ENCODE results near the gene UBE2D2.

DNA sequence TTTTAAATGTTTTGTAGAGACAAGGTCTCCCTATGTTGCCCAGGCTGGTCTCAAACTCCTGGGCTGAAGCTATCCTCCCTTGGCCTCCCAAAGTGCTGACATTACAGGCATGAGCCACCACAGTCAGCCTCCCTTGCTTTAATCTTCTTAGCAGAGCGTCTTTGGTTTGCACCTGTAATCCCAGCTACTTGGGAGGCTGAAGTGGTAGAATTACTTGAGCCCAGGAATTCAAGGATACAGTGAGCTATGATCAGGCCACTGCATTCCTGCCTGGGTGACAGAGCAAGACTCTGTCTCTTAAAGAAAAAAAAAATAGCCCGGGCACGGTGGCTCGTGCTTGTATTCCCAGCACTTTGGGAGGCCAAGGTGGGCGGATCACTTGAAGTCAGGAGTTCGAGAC is 27.8 kb downstream of the UBE2D2 start:
- TF ChIP-seq, protein P1, sequence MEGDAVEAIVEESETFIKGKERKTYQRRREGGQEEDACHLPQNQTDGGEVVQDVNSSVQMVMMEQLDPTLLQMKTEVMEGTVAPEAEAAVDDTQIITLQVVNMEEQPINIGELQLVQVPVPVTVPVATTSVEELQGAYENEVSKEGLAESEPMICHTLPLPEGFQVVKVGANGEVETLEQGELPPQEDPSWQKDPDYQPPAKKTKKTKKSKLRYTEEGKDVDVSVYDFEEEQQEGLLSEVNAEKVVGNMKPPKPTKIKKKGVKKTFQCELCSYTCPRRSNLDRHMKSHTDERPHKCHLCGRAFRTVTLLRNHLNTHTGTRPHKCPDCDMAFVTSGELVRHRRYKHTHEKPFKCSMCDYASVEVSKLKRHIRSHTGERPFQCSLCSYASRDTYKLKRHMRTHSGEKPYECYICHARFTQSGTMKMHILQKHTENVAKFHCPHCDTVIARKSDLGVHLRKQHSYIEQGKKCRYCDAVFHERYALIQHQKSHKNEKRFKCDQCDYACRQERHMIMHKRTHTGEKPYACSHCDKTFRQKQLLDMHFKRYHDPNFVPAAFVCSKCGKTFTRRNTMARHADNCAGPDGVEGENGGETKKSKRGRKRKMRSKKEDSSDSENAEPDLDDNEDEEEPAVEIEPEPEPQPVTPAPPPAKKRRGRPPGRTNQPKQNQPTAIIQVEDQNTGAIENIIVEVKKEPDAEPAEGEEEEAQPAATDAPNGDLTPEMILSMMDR (IDR thresholded peaks at IDR 0.05 in 4 of 5, conservative IDR thresholded peaks at IDR 0.05 in 1 of 5): no peak
- TF ChIP-seq POLR2A (IDR thresholded peaks at IDR 0.05): no peak

Data from gastrocnemius medialis (tissue), 4 donors.